Adrenal gland (tissue), 12 donors: ENCODE measurements around the gene TCP11L2. TPM values are rescaled to one million over a fixed set of nuclear protein-coding genes. Genes with fewer than 3 reads are reported as not detected.

Experiments
- DNase-seq, 7 donors: peaks; one replicate each; pipeline ENCODE4 v3.0.0-alpha.2; 2019 to 2020
- H3K27ac ChIP-seq, 5 donors: fragments of 200-600 bp; sonication (generic) in 4 of 5; 1 replicate in 3 of 5; 2 replicates in 2 of 5; pipeline versions ENCODE4 v1.5.1 to v1.8.0; 2016 to 2020; ENCODE audit warnings: mild to moderate bottlenecking in 1 of 5
- H3K27me3 ChIP-seq: fragments of 200-600 bp; 2 replicates; pipeline ENCODE4 v1.8.0; 2021
- H3K36me3 ChIP-seq, 2 donors: fragments of 200-600 bp; replicated peaks in 1 of 2; 1 replicate in 1 of 2; 2 replicates in 1 of 2; pipeline versions ENCODE4 v1.5.1 to v1.8.0; 2018 to 2022
- H3K4me1 ChIP-seq, 2 donors: fragments of 200-600 bp; replicated peaks in 1 of 2; 1 replicate in 1 of 2; 2 replicates in 1 of 2; pipeline versions ENCODE4 v1.5.1 to v1.8.0; 2018 to 2021
- H3K4me3 ChIP-seq, 4 donors: fragments of 200-600 bp; sonication (generic) in 3 of 4; one replicate each; pipeline ENCODE4 v1.5.1; 2016 to 2018
- H3K9me3 ChIP-seq, 3 donors: fragments of 200-600 bp; sonication (generic) in 1 of 3; replicated peaks in 1 of 3; 1 replicate in 2 of 3; 2 replicates in 1 of 3; pipeline versions ENCODE4 v1.5.1 to v1.8.0; 2016 to 2021
- POLR2A ChIP-seq, 2 donors: fragments of 450-650 bp; IDR thresholded peaks; one replicate each; pipeline ENCODE4 v1.6.1; 2017; ENCODE audit warnings: antibody characterized with exemption in 2 of 2, mild to moderate bottlenecking in 2 of 2, moderate library complexity in 1 of 2
- whole genome bisulfite sequencing, 4 donors: extraction: QIAGEN DNeasy Blood & Tissue Kit in 2 of 4; methylation state at CpG; one replicate each; pipeline versions ENCODE4 v1.1.5 to v1.1.7; 2013 to 2017; 5-methylcytosine and 5-hydroxymethylcytosine counted together
- intact Hi-C, 2 donors: fragments of 100-400 bp; cut with DNase I; formaldehyde crosslinking; loops; one replicate each; pipeline versions ENCODE4 v1.14.1 to v1.15.0; 2022 to 2023
- polyA plus RNA-seq, 3 donors: library from polyadenylated mRNA; stranded (reverse); fragments of 200-250 nt in 2 of 3; fragments of 350-450 nt in 1 of 3; fragmentation: Illumina TruSeq in 1 of 3; extraction: RNeasy Lipid Tissue Mini Kit (QIAGEN cat#74804) in 1 of 3; gene quantifications; one replicate each; pipeline ENCODE4 v1.2.3, GENCODE V29; 2013 to 2014
- total RNA-seq, 9 donors: library from RNA; depleted of rRNA in 4 of 9; stranded (reverse); fragments of >200 nt in 4 of 9; fragments of 120-200 nt in 1 of 9; fragmentation: NEBNext Ultra II Directional in 1 of 9; extraction: Animal tissue kit (Norgen Biotek cat#: 25700) in 1 of 9; gene quantifications; one replicate each; pipeline versions ENCODE4 v1.1.0 to v1.2.4, GENCODE V29; 2013 to 2023
- TF ChIP-seq, protein P1 (sequence below), 6 experiments: fragments of 450-650 bp in 4 of 6; fragments of 200-600 bp in 2 of 6; sonication (generic) in 1 of 6; IDR thresholded peaks; 1 replicate in 5 of 6; 2 replicates in 1 of 6; pipeline versions ENCODE4 v1.5.1 to v1.8.0; 2016 to 2021; ENCODE audit warnings: antibody characterized with exemption in 6 of 6, mild to moderate bottlenecking in 2 of 6, moderate library complexity in 1 of 6
- donor health status: healthy with polysubstance abuse.
- donor health status: Bipolar disorder and iron deficiency.
- donor health status: DM: yes; HTN: yes; CAD: no.
- donor health status: DM: no; HTN: no; CAD: no.
- donor health status: DM: no; HTN: no; CAD: no.
- donor health status: DM: yes; HTN: yes; CAD: no.

The TCP11L2 gene
- total and polyA plus RNA-seq, 12 donors: 2.3 to 70.4 (median 37.5) TPM

DNA sequence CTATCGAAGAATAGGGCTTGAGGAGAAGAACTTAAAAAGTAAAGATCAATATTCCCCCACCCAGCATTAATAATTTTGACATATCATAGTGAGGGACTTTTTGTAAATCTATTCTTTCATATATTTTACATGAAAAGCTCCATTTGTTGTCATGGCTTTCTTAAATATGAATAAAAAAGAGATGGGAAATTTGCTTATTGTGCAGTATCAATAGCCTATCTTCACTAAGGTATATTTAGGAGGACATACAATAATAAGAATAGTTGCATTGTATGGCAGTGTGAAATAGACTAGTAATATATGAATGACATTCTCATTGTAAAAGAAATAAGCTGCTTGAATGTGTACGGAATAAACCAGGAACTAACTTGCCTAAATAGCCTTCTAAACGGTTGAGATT is 5.5 kb upstream of the TCP11L2 start:
- WGBS, 4 donors: 83 to 92% (median 86%) methylated on average over 3 of the region's 3 CpGs
- peaks cover 9 to 12% of the 10 kb centered on the region in 2 donors for H3K4me1 ChIP-seq
- H3K27me3 ChIP-seq: no peaks in the 10 kb centered on the region
- H3K4me3 ChIP-seq: no peak overlapping the region
- TF ChIP-seq, protein P1, sequence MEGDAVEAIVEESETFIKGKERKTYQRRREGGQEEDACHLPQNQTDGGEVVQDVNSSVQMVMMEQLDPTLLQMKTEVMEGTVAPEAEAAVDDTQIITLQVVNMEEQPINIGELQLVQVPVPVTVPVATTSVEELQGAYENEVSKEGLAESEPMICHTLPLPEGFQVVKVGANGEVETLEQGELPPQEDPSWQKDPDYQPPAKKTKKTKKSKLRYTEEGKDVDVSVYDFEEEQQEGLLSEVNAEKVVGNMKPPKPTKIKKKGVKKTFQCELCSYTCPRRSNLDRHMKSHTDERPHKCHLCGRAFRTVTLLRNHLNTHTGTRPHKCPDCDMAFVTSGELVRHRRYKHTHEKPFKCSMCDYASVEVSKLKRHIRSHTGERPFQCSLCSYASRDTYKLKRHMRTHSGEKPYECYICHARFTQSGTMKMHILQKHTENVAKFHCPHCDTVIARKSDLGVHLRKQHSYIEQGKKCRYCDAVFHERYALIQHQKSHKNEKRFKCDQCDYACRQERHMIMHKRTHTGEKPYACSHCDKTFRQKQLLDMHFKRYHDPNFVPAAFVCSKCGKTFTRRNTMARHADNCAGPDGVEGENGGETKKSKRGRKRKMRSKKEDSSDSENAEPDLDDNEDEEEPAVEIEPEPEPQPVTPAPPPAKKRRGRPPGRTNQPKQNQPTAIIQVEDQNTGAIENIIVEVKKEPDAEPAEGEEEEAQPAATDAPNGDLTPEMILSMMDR (IDR thresholded peaks at IDR 0.05): no peak
- no peak for TF ChIP-seq POLR2A (IDR thresholded peaks at IDR 0.05)
- H3K9me3 ChIP-seq: no peaks in the 10 kb centered on the region
- intact Hi-C loops: no loop called here
- no peak overlapping the region for H3K27ac ChIP-seq
- DNase-seq: no peak
- H3K36me3 ChIP-seq: no peaks in the 10 kb centered on the region

DNA sequence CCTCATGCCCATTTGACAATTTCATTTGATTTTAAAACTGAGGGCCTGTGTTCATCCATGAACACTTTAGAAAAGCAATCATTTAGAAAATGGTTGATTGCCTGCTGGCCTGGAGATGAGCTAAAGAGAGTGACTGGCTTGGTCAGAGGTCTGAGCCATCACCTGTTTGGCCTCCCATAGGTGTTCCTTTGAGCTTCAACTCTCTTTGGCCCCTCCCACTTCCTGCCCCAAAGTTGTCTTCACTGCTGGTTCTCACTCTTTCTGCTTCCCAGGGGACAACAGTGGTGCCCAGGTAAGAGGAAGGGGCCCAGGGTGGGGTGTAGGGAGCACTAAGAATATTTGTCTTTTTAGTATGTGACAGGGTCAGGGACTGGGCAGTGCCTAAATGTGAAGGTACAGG is 4.9 kb upstream of the TCP11L2 start:
- no peaks in the 10 kb centered on the region for H3K27me3 ChIP-seq
- H3K27ac ChIP-seq: no peak overlapping the region
- no peak overlapping the region for H3K4me3 ChIP-seq
- no peaks in the 10 kb centered on the region for H3K9me3 ChIP-seq
- DNase-seq: no peak
- peaks cover 9 to 12% of the 10 kb centered on the region in 2 donors for H3K4me1 ChIP-seq
- no peaks in the 10 kb centered on the region for H3K36me3 ChIP-seq
- intact Hi-C loops: no loop called here
- TF ChIP-seq, protein P1 (IDR thresholded peaks at IDR 0.05): no peak
- no peak for TF ChIP-seq POLR2A (IDR thresholded peaks at IDR 0.05)

DNA sequence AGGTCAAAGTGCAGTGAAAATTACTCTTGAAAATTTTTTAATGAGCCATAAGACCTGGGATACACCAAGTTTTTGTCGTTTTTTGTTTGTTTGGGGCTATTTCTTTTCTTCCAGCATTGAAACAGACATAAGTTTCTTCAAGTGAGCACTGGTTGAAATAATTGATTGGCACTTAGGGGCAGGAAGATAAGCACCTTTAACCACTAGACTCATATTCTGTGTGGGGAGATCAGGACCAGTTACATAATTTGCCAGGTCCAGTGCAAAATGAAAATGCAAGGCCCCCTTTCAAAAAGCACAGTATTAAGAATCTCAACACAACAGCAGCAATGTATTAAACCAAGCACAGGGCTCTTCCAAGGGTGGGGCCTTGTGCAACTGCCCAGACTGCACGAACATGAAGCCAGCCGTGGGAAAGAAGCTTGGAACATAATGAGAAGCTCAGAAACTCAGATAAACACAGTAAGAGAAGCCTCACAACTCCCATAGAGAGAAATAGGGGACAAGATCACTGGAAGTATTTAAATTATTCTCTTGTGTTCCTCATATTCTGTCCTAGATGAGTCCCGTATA is 3.2 kb upstream of the TCP11L2 start:
- H3K27ac ChIP-seq: no peak overlapping the region
- 61 to 68% (median 63%) methylated on average over 4 of the region's 4 CpGs for WGBS, 4 donors

DNA sequence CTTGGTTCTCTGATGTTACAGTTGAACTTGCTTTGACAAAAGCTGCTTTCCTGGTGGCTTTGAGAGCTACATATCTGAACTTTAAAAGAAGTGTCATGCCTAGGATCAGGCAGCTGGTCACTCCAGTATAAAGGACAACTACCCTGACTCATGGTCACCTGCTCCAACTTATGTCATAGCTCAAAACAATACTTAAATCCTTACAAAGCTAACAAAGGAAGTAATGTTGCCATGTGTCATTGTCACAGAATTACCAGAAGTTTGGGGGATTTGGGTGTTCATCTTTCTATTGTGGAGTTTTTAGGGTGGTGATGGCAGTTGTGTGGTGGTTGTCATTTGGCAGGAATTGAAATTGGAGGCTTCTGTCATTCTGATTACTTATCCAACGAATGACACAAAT is 1.8 kb upstream of the TCP11L2 start:
- no peak overlapping the region for H3K4me3 ChIP-seq
- H3K4me1 ChIP-seq: peaks cover 21 to 30% of the 10 kb centered on the region in 2 donors
- no peak for TF ChIP-seq POLR2A (IDR thresholded peaks at IDR 0.05)
- TF ChIP-seq, protein P1 (IDR thresholded peaks at IDR 0.05): no peak
- H3K36me3 ChIP-seq: no peaks in the 10 kb centered on the region
- H3K27ac ChIP-seq: peak overlapping the region in 3 of 5 donors; percentile 74 to 91 (median 89)
- WGBS, 4 donors: 43 to 80% (median 58%) methylated on average over 1 of the region's 1 CpG
- no peaks in the 10 kb centered on the region for H3K9me3 ChIP-seq
- DNase-seq: peak in 1 of 7 donors; percentile 35
- intact Hi-C loops: loop anchor here in 1 of 2 donors (10.0 kb wide), 1 partner anchor 54 kb away; the partner anchor contains the start of gene POLR3B
- H3K27me3 ChIP-seq: no peaks in the 10 kb centered on the region

More for the DNA sequence above, 3.2 kb upstream of the TCP11L2 start:
- no peaks in the 10 kb centered on the region for H3K36me3 ChIP-seq
- intact Hi-C loops: no loop called here
- H3K27me3 ChIP-seq: no peaks in the 10 kb centered on the region
- H3K4me1 ChIP-seq: peaks cover 16 to 21% of the 10 kb centered on the region in 2 donors
- no peaks in the 10 kb centered on the region for H3K9me3 ChIP-seq
- TF ChIP-seq POLR2A (IDR thresholded peaks at IDR 0.05): no peak
- TF ChIP-seq, protein P1 (IDR thresholded peaks at IDR 0.05): no peak
- H3K4me3 ChIP-seq: no peak overlapping the region
- no peak for DNase-seq
